A549 (cell line): ENCODE results near the gene SAMD8. TPM values are rescaled to one million over a fixed set of nuclear protein-coding genes. Genes with fewer than 3 reads are reported as not detected.
"Not testable (repeated sequence)": the region's sequence is repeated elsewhere in the genome, so short reads cannot be mapped to it uniquely, and the experiment has no call there.

Source experiments
- ATAC-seq, 2 experiments: fragments of 200-7000 bp in 1 of 2; fragments of >200 bp in 1 of 2; cut with Nextera tagmentation in 1 of 2; cut with Tn5 transposase in 1 of 2; 3 replicates each; pipeline versions ENCODE4 v1.8.0 to v1.9.1; 2018 to 2020; ENCODE audit warnings: mild to moderate bottlenecking in 1 of 2, moderate library complexity in 1 of 2
- CTCF ChIA-PET: fragments of 300-600 bp; sonication (Branson Sonifier 250); formaldehyde crosslinking; extraction: SDS; loops from one replicate; lab custom pipeline; 2021; ENCODE audit warnings: antibody characterized with exemption, inconsistent platforms; lab: Yijun Ruan, JAX
- POLR2A ChIA-PET: fragments of 350-600 bp; formaldehyde crosslinking; extraction: SDS; loops from one replicate; lab custom pipeline; 2021; ENCODE audit warnings: antibody characterized with exemption, inconsistent platforms; lab: Yijun Ruan, JAX
- DNase-seq, 2 experiments: peaks; one replicate each; pipeline versions ENCODE4 v3.0.0 to v3.0.0-alpha.2; 2011 to 2016; ENCODE audit warnings: low read depth in 1 of 2, low spot score in 1 of 2
- FAIRE-seq: peaks from 2 replicates; lab custom pipeline; 2011; peaks lifted over from hg19 to GRCh38; lab: Jason Lieb, UNC
- H3K27ac ChIP-seq, 2 experiments: fragments of >200 bp; sonication (Bioruptor Twin); formaldehyde crosslinking; 3 replicates each; pipeline ENCODE4 v1.5.1; 2016 to 2017
- H3K4me1 ChIP-seq: fragments of >200 bp; sonication (Bioruptor Twin); formaldehyde crosslinking; 3 replicates; pipeline ENCODE4 v1.6.1; 2016
- H3K4me2 ChIP-seq: fragments of >200 bp; sonication (Bioruptor Twin); formaldehyde crosslinking; 3 replicates; pipeline ENCODE4 v1.6.1; 2016
- H3K4me3 ChIP-seq: fragments of >200 bp; sonication (Bioruptor Twin); formaldehyde crosslinking; 3 replicates; pipeline ENCODE4 v1.5.1; 2016
- H3K9me3 ChIP-seq: fragments of >200 bp; sonication (Bioruptor Twin); formaldehyde crosslinking; 3 replicates; pipeline ENCODE4 v1.6.1; 2016
- EHMT2 ChIP-seq: fragments of 200-600 bp; sonication (generic); IDR thresholded peaks from 2 replicates; pipeline ENCODE4 v1.6.1; 2016; ENCODE audit warnings: antibody characterized with exemption, low read depth, mild to moderate bottlenecking, moderate library complexity
- FOSB ChIP-seq: fragments of 250-450 bp; sonication (Bioruptor Pico); IDR thresholded peaks from 2 replicates; pipeline ENCODE4 v1.5.0; 2020; ENCODE audit warnings: mild to moderate bottlenecking, moderate library complexity
- FOSL2 ChIP-seq, 2 experiments: fragments of 450-650 bp in 1 of 2; fragments of >200 bp in 1 of 2; sonication (Bioruptor Twin) in 1 of 2; formaldehyde crosslinking; IDR thresholded peaks; 2 replicates each; pipeline versions ENCODE4 v1.5.0 to v1.6.1; 2016 to 2020; ENCODE audit warnings: mild to moderate bottlenecking in 1 of 2, moderate library complexity in 1 of 2
- MAFK ChIP-seq: fragments of 450-650 bp; IDR thresholded peaks from 2 replicates; pipeline ENCODE4 v1.6.1; 2014; ENCODE audit not compliant: partially characterized antibody
- RAD21 ChIP-seq, 2 experiments: fragments of >200 bp in 1 of 2; sonication (Bioruptor Twin) in 1 of 2; formaldehyde crosslinking in 1 of 2; IDR thresholded peaks in 1 of 2; conservative IDR thresholded peaks in 1 of 2; 2 replicates in 1 of 2; 3 replicates in 1 of 2; pipeline ENCODE4 v1.6.1; 2012 to 2018; ENCODE audit warnings: inconsistent platforms in 1 of 2
- RARB ChIP-seq: fragments of 250-450 bp; sonication (Bioruptor Pico); IDR thresholded peaks from 2 replicates; pipeline ENCODE4 v1.8.0; 2021; ENCODE audit warnings: mild to moderate bottlenecking, moderate library complexity
- RFX5 ChIP-seq: fragments of 450-650 bp; IDR thresholded peaks from 2 replicates; pipeline ENCODE4 v1.7.1; 2014; ENCODE audit warnings: antibody characterized with exemption, mild to moderate bottlenecking, moderate library complexity
- RNF2 ChIP-seq: fragments of 200-600 bp; sonication (generic); IDR thresholded peaks from 2 replicates; pipeline ENCODE4 v1.6.1; 2016; ENCODE audit warnings: low read depth, mild to moderate bottlenecking, antibody characterized with exemption, moderate library complexity, borderline replicate concordance
- TFCP2L1 ChIP-seq: fragments of 250-450 bp; sonication (Bioruptor Pico); IDR thresholded peaks from 2 replicates; pipeline ENCODE4 v1.5.0; 2021; ENCODE audit warnings: mild to moderate bottlenecking
- ZC3H11A ChIP-seq: fragments of 450-650 bp; IDR thresholded peaks from 2 replicates; pipeline ENCODE4 v1.6.1; 2014; ENCODE audit warnings: antibody characterized with exemption, mild to moderate bottlenecking
- ZFP36 ChIP-seq: fragments of 450-650 bp; IDR thresholded peaks from 2 replicates; pipeline ENCODE4 v1.6.1; 2014; ENCODE audit warnings: borderline replicate concordance; ENCODE audit not compliant: partially characterized antibody
- WGBS: methylation state at CpG from one replicate; pipeline ENCODE4 v1.1.6; 2017; ENCODE audit errors: missing lambda C conversion rate; 5-methylcytosine and 5-hydroxymethylcytosine counted together
- polyA plus RNA-seq, 4 experiments: library from polyadenylated mRNA; depleted of rRNA in 3 of 4; stranded (reverse); fragments of >200 nt; fragmentation: RNase III in 1 of 4; extraction: RNeasy Plus Mini Kit Qiagen cat#74134 plus additional on column Dnase treatment in 1 of 4; gene quantifications; 2 replicates in 3 of 4; 3 replicates in 1 of 4; pipeline ENCODE4 v1.2.3, GENCODE V29; 2011 to 2017
- TF ChIP-seq, protein P1 (sequence below): fragments of 250-450 bp; sonication (Bioruptor Pico); IDR thresholded peaks from 2 replicates; pipeline ENCODE4 v1.5.0; 2021; ENCODE audit warnings: mild to moderate bottlenecking, moderate library complexity, borderline replicate concordance
- TF ChIP-seq, protein P2 (sequence below): IDR thresholded peaks from 2 replicates; pipeline ENCODE4 v1.6.1; 2012; ENCODE audit warnings: low read depth, borderline replicate concordance

The SAMD8 gene
- polyA plus RNA-seq, 2 of the 4 experiments (the other 2 are of a cell fraction): 10.9 to 27.9 TPM

DNA sequence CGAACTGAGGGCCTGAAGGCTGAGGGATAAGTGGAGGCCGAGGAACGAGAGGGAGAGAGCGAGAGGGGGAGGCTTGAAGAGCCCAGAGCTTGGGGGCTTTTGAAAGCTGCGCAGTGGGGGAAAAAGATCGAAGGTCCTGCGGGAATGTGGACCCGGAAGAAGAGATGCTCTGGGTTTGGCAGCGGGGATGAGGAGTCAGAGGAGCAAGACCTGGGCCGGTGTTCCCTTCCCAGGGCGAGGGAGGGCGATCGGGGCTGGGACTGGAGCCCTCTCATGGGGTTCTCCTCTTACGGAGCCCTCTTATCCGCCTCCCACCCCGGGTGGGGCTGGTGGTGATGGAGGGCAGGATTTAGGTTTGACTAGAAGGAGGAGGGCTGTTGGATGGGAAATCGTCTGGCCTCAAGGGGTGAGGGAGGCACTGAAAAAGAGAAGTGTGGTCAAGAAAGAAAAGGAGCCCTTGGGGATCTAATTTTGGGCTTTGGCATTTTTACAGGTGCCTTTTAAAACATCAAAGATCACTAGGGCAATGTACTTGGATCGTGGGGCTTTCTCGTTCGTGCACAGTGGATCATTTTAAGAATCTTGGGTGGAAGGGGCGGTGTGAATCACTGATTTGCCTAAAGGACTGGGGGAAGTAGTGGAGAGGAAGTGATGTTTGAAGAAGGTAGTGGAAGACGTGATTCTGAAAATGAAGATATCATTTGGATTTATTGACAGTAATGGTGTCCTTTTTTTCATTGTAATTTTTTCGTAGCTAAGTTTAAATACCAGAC lies 637 bp downstream of the SAMD8 start:
- no peak for FAIRE-seq
- H3K9me3 ChIP-seq: no peaks in the 10 kb centered on the region
- peaks cover 42% of the 10 kb centered on the region for H3K4me1 ChIP-seq
- TF ChIP-seq RARB (no peak), FOSL2 (IDR thresholded peaks at IDR 0.05) (no peak), FOSL2 (CRISPR knock-in tag; IDR thresholded peaks at IDR 0.05) (0 out of 2 replicates have a peak, but pooled peaks have one; percentile 9)
- WGBS: 3% methylated on average over 23 of the region's 23 CpGs
- CTCF ChIA-PET: interaction anchor here (0.7 to 8.7 kb wide), 6 partner anchors 8 to 124 kb away, joined by 3 to 61 read pairs (median 4); partner anchors contain the start of gene COMTD1
- H3K4me3 ChIP-seq: peak overlapping the region; percentile 66
- peak; percentile 60 to 72 for DNase-seq
- H3K4me2 ChIP-seq: peak overlapping the region; percentile 81
- POLR2A ChIA-PET: interaction anchor here (0.6 to 1.8 kb wide), 10 partner anchors 17 to 120 kb away, joined by 3 to 7 read pairs (median 4); partner anchors contain the start of gene VDAC2
- ATAC-seq: peak; percentile 71 to 75
- peak overlapping the region; percentile 82 to 94 for H3K27ac ChIP-seq

DNA sequence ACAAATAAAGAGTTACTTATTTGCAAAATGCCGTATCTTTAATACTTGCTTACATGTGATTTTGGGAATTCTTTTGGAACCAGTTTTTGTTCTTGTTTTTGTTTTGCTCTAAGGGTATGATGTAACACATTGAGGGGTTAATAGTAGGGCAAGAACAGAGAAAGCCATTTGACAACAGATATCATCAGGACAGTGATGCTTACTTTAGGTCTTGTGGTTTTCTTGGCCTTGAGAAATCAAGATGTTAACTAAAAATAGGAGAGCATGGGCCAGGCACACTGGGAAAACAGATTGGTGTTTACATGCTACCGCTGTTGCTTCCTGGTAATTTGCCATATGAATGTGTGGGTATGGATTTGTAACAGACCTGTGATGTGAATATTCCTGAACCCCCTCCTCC lies 3.7 kb downstream of the SAMD8 start:
- Histone ChIP-seq H3K9me3 (no peaks in the 10 kb centered on the region), H3K4me3 (no peak overlapping the region), H3K4me2 (no peak overlapping the region; the same call in 2 of the 3 replicates), H3K4me1 (peaks cover 51% of the 10 kb centered on the region), H3K27ac (no peak overlapping the region)
- ChIA-PET CTCF (interaction anchor here (1.2 to 8.7 kb wide), 4 partner anchors 9 to 121 kb away, joined by 3 to 61 read pairs (median 6); partner anchors contain the start of gene COMTD1), POLR2A (no interaction called here)
- no peak for ATAC-seq
- TF ChIP-seq ZC3H11A (no peak), RAD21 (conservative IDR thresholded peaks at IDR 0.05 in 1 of 2, IDR thresholded peaks at IDR 0.05 in 1 of 2) (no peak), RNF2 (no peak), RFX5 (no peak), EHMT2 (no peak), FOSB (CRISPR knock-in tag) (no peak), MAFK (no peak), TFCP2L1 (CRISPR knock-in tag) (no peak), ZFP36 (no peak)
- TF ChIP-seq, protein P1, sequence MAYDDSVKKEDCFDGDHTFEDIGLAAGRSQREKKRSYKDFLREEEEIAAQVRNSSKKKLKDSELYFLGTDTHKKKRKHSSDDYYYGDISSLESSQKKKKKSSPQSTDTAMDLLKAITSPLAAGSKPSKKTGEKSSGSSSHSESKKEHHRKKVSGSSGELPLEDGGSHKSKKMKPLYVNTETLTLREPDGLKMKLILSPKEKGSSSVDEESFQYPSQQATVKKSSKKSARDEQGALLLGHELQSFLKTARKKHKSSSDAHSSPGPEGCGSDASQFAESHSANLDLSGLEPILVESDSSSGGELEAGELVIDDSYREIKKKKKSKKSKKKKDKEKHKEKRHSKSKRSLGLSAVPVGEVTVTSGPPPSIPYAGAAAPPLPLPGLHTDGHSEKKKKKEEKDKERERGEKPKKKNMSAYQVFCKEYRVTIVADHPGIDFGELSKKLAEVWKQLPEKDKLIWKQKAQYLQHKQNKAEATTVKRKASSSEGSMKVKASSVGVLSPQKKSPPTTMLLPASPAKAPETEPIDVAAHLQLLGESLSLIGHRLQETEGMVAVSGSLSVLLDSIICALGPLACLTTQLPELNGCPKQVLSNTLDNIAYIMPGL (CRISPR knock-in tag): no peak
- TF ChIP-seq, protein P2, sequence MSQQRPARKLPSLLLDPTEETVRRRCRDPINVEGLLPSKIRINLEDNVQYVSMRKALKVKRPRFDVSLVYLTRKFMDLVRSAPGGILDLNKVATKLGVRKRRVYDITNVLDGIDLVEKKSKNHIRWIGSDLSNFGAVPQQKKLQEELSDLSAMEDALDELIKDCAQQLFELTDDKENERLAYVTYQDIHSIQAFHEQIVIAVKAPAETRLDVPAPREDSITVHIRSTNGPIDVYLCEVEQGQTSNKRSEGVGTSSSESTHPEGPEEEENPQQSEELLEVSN: no peak
- WGBS: 85% methylated on average over 2 of the region's 2 CpGs
- no peak for FAIRE-seq
- no peak for DNase-seq

DNA sequence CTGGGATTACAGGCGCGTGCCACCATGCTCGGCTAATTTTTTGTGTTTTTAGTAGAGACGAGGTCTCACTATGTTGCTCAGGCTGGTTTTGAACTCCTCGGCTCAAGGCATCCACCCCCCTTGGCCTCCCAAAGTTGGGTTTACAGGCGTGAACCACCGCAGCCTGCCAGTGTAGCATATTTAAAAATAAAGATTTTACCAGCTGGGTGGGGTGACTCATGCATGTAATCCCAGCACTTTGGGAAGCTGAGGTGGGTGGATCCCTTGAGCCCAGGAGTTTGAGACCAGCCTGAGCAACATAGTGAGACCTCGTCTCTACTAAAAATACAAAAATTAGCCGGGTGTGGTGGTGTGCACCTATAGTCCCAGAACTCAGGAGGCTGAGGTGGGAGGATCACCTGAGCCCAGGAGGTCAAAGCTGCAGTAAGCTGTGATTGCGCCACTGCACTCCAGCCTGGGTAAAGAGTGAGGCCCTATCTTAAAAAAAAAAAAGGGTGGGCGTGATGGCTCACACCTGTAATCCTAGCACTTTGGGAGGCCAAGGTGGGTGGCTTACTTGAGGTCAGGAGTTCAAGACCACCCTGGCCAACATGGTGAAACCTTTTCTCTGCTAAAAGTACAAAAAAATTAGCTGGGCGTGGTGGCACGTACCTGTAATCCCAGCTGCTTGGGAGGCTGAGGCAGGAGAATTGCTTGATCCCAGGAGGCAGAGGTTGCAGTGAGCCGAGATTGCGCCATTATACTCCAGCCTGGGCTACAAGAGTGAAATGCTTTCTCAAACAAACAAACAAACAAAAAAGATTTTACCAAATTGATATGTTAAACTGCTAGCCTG lies 5.7 kb downstream of the SAMD8 start:
- FAIRE-seq; H3K4me3 ChIP-seq; H3K9me3 ChIP-seq; H3K27ac ChIP-seq; H3K4me2 ChIP-seq; POLR2A ChIA-PET; DNase-seq; ATAC-seq; TF ChIP-seq FOSL2 (IDR thresholded peaks at IDR 0.05): not testable (repeated sequence)
- CTCF ChIA-PET: interaction anchor here (0.6 to 8.7 kb wide), 5 partner anchors 8 to 119 kb away, joined by 3 to 61 read pairs (median 3); partner anchors contain the start of gene COMTD1
- peaks cover 49% of the 10 kb centered on the region; the same call in 2 of the 3 replicates for H3K4me1 ChIP-seq
- peak; percentile 29; the same call in 1 of the 2 replicates for TF ChIP-seq FOSL2 (CRISPR knock-in tag; IDR thresholded peaks at IDR 0.05)
- 95% methylated on average over 15 of the region's 15 CpGs for WGBS
